ENCODE measurements around the gene CORO6.

- TF ChIP-seq YY1 (IDR thresholded peaks at IDR 0.05; ENCODE audit: low read depth, low read length) (no peak), GABPA (IDR thresholded peaks at IDR 0.05; ENCODE audit: low read depth) (no peak), POLR2A (IDR thresholded peaks at IDR 0.05; ENCODE audit: low read depth, low read length) (no peak), ETV6 (conservative IDR thresholded peaks at IDR 0.05 in 1 of 2, IDR thresholded peaks at IDR 0.05 in 1 of 2; ENCODE audit: borderline replicate concordance in 1 of 2, low read depth in 1 of 2) (no peak), GATAD2B (conservative IDR thresholded peaks at IDR 0.05; ENCODE audit: low read depth) (no peak), EGR1 (IDR thresholded peaks at IDR 0.05; ENCODE audit: borderline replicate concordance in 1 of 2, low read depth in 2 of 2, low read length in 2 of 2) (no peak), NR2F1 (conservative IDR thresholded peaks at IDR 0.05) (no peak), ATF3 (IDR thresholded peaks at IDR 0.05; ENCODE audit: borderline replicate concordance, extremely low read depth, low read depth, low read length) (no peak), CTCF (IDR thresholded peaks at IDR 0.05 in 2 of 3, conservative IDR thresholded peaks at IDR 0.05 in 1 of 3; ENCODE audit: control insufficient read depth in 2 of 3, extremely low read depth in 1 of 3, insufficient read depth in 1 of 3, low read depth in 3 of 3, low read length in 3 of 3) (no peak), NFYA (IDR thresholded peaks at IDR 0.05; ENCODE audit: borderline replicate concordance, low read depth, low read length) (no peak)
- TF ChIP-seq, protein P1, sequence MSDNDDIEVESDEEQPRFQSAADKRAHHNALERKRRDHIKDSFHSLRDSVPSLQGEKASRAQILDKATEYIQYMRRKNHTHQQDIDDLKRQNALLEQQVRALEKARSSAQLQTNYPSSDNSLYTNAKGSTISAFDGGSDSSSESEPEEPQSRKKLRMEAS (IDR thresholded peaks at IDR 0.05; ENCODE audit: low read depth, low read length), result no peak
These were observed 8.0 kb upstream of the CORO6 start for GRCh38 chr17:29630630-29631193.
